IPS DF 19.7 (cell line): Measurements from ENCODE around the gene GSKIP.

Source experiments
- DNase-seq: peaks from one replicate; pipeline ENCODE4 v3.0.0-alpha.2; 2013; ENCODE audit warnings: low read depth, low spot score

Gene GSKIP

GRCh38 chr14:96416292-96416691 lies 53.0 kb downstream of the GSKIP start:
- no peak for DNase-seq

GRCh38 chr14:96417254-96417653 lies 53.9 kb downstream of the GSKIP start:
- no peak for DNase-seq

- no peak for DNase-seq
Observed at GRCh38 chr14:96418075-96418474, 54.7 kb downstream of the GSKIP start.

GRCh38 chr14:96421236-96421635 lies 57.9 kb downstream of the GSKIP start:
- DNase-seq = no peak

GRCh38 chr14:96422992-96423391 lies 59.7 kb downstream of the GSKIP start:
- DNase-seq = no peak

GRCh38 chr14:96423446-96424108 lies 60.3 kb downstream of the GSKIP start:
- DNase-seq = no peak

- DNase-seq = peak; percentile 25
Observed at GRCh38 chr14:96424109-96424989, 61.0 kb downstream of the GSKIP start.

- no peak for DNase-seq
Observed at GRCh38 chr14:96434040-96434439, 70.7 kb downstream of the GSKIP start.
